Kidney epithelial cell (primary cell): ENCODE measurements around the gene NBAS. TPM values are rescaled to one million over a fixed set of nuclear protein-coding genes. Genes with fewer than 3 reads are reported as not detected.

ENCODE experiments used
- DNase-seq: peaks from one replicate; pipeline ENCODE4 v3.0.0-alpha.2; 2010; ENCODE audit warnings: low read depth
- H3K27me3 ChIP-seq: 2 replicates; pipeline ENCODE4 v1.6.0; 2011; ENCODE audit warnings: low read length; ENCODE audit not compliant: control insufficient read depth, insufficient read depth
- H3K36me3 ChIP-seq: 2 replicates; pipeline ENCODE4 v1.5.1; 2011; ENCODE audit warnings: low read length; ENCODE audit not compliant: control insufficient read depth, insufficient read depth
- H3K4me3 ChIP-seq: 2 replicates; pipeline ENCODE4 v1.5.1; 2011; ENCODE audit warnings: low read depth, mild to moderate bottlenecking, control low read depth, low read length
- total RNA-seq: library from RNA; depleted of rRNA; stranded (reverse); fragments of >200 nt; gene quantifications from 2 replicates; pipeline ENCODE4 v1.2.3, GENCODE V29; 2015
- TF ChIP-seq, protein P1 (sequence below): IDR thresholded peaks from 2 replicates; pipeline ENCODE4 v1.5.1; 2011; ENCODE audit warnings: mild to moderate bottlenecking, moderate library complexity, low read length, control low read depth, inconsistent platforms; ENCODE audit not compliant: insufficient read depth, poor library complexity, severe bottlenecking

NBAS gene
- total RNA-seq, 1 donor from 2014 or later, result 67.0 TPM

- H3K36me3 ChIP-seq, result no peaks in the 10 kb centered on the region
- no peak for DNase-seq
- TF ChIP-seq, protein P1, sequence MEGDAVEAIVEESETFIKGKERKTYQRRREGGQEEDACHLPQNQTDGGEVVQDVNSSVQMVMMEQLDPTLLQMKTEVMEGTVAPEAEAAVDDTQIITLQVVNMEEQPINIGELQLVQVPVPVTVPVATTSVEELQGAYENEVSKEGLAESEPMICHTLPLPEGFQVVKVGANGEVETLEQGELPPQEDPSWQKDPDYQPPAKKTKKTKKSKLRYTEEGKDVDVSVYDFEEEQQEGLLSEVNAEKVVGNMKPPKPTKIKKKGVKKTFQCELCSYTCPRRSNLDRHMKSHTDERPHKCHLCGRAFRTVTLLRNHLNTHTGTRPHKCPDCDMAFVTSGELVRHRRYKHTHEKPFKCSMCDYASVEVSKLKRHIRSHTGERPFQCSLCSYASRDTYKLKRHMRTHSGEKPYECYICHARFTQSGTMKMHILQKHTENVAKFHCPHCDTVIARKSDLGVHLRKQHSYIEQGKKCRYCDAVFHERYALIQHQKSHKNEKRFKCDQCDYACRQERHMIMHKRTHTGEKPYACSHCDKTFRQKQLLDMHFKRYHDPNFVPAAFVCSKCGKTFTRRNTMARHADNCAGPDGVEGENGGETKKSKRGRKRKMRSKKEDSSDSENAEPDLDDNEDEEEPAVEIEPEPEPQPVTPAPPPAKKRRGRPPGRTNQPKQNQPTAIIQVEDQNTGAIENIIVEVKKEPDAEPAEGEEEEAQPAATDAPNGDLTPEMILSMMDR, result no peak
Measured at GRCh38 chr2:15346624-15347023, 214.5 kb downstream of the NBAS start.

GRCh38 chr2:15337996-15338666 is 223.0 kb downstream of the NBAS start:
- TF ChIP-seq, protein P1, result no peak
- Histone ChIP-seq H3K36me3 (no peaks in the 10 kb centered on the region), H3K27me3 (no peaks in the 10 kb centered on the region), H3K4me3 (no peak overlapping the region)
- DNase-seq, result no peak

More at GRCh38 chr2:15346624-15347023, 214.5 kb downstream of the NBAS start:
- Histone ChIP-seq H3K4me3 (no peak overlapping the region), H3K27me3 (no peaks in the 10 kb centered on the region)

DNA sequence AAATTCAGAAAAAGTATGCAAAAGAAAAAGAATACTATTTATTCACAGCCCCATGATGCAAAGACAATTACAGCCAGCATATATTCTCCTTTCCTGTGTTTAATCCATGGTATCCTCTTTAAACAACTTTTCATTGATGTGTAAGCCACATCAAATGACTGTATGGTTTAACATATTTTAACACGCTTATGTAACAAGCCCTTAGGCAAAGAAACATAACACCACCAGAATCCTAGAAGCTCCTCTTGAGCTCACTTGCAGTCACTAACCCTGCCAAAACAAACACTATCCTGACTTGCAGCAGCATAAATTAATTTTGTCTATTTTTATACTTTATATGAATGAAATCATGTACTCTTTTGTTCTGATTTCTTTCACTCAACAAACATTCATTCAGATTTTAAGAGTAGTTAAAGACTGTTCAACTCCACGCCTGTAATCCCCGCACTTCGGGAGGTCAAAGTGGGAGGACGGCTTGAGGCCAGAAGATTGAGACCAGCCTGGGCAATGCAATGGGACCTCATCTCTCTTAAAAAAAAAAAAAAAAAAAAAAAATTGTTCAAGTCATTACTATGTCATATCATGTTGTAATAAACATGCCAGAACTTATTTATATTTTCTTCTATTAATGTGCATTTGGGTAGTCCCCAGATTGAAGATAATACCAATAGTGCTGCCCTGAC is 226.3 kb downstream of the NBAS start:
- Histone ChIP-seq H3K4me3 (no peak overlapping the region), H3K36me3 (no peaks in the 10 kb centered on the region), H3K27me3 (no peaks in the 10 kb centered on the region)
- DNase-seq, result no peak
- TF ChIP-seq, protein P1, result no peak

DNA sequence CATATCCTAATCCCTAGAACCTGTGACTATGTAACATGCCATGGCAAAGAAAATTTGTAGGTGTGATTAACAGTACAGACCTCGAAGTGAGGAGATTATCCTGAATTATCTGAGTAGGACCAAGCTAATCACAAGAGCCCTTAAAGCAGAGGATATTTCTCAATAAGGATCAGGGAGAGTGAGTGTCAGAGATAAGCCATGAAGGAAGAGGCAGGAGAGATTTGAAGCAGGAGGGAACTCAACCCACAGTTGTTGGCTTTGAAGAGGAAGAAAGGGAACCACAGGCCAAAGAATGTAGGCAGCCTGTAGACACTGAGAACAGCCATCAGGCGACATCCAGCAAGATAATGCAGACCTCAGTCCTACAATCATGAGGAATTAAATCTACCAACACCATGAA is 229.3 kb downstream of the NBAS start:
- TF ChIP-seq, protein P1, result no peak
- no peak for DNase-seq
- Histone ChIP-seq H3K4me3 (no peak overlapping the region), H3K27me3 (no peaks in the 10 kb centered on the region), H3K36me3 (no peaks in the 10 kb centered on the region)

- H3K36me3 ChIP-seq, result no peaks in the 10 kb centered on the region
- H3K27me3 ChIP-seq, result no peaks in the 10 kb centered on the region
- H3K4me3 ChIP-seq, result no peak overlapping the region
- DNase-seq, result no peak
- TF ChIP-seq, protein P1, result no peak
Measured at GRCh38 chr2:15325296-15325695, 235.8 kb downstream of the NBAS start.
